Lung (tissue), 12 donors: Measurements from ENCODE around the gene CFAP61. TPM values are rescaled to one million over a fixed set of nuclear protein-coding genes. Genes with fewer than 3 reads are reported as not detected.

Experiments used
- ATAC-seq: fragments of 200-7000 bp; cut with Tn5 transposase; one replicate; pipeline ENCODE4 v1.9.1; 2020; ENCODE audit warnings: moderate number of reproducible peaks; ENCODE audit not compliant: insufficient read depth, low FRiP score
- DNase-seq, 3 donors: peaks; one replicate each; pipeline ENCODE4 v3.0.0-alpha.2; 2013 to 2017
- H3K27ac ChIP-seq, 2 donors: one replicate each; pipeline ENCODE4 v1.5.1; 2013; ENCODE audit warnings: mild to moderate bottlenecking in 2 of 2, moderate library complexity in 2 of 2, control low read depth in 1 of 2, inconsistent platforms in 1 of 2, low read depth in 1 of 2, low read length in 1 of 2
- H3K27me3 ChIP-seq, 3 donors: one replicate each; pipeline ENCODE4 v1.5.1; 2013; ENCODE audit warnings: low read length in 2 of 3; ENCODE audit not compliant: control insufficient read depth in 3 of 3, insufficient read depth in 3 of 3
- H3K36me3 ChIP-seq, 4 donors: one replicate each; pipeline ENCODE4 v1.5.1; 2013; ENCODE audit warnings: low read length in 4 of 4, mild to moderate bottlenecking in 1 of 4, moderate library complexity in 1 of 4; ENCODE audit not compliant: control insufficient read depth in 4 of 4, insufficient read depth in 4 of 4
- H3K4me1 ChIP-seq, 5 donors: one replicate each; pipeline ENCODE4 v1.5.1; 2013; ENCODE audit warnings: low read length in 5 of 5, mild to moderate bottlenecking in 2 of 5, moderate library complexity in 1 of 5; ENCODE audit not compliant: control insufficient read depth in 5 of 5, insufficient read depth in 5 of 5
- H3K4me3 ChIP-seq: one replicate; pipeline ENCODE4 v1.5.1; 2013; ENCODE audit warnings: mild to moderate bottlenecking, control low read depth, moderate library complexity
- H3K9ac ChIP-seq, 2 donors: one replicate each; pipeline ENCODE4 v1.5.1; 2013; ENCODE audit warnings: low read length in 2 of 2, control low read depth in 1 of 2; ENCODE audit not compliant: insufficient read depth in 1 of 2
- H3K9me3 ChIP-seq, 4 donors: one replicate each; pipeline ENCODE4 v1.5.1; 2013; ENCODE audit warnings: low read length in 3 of 4, mild to moderate bottlenecking in 1 of 4, moderate library complexity in 1 of 4; ENCODE audit not compliant: control insufficient read depth in 4 of 4, insufficient read depth in 3 of 4
- CTCF ChIP-seq: IDR thresholded peaks from 2 replicates; pipeline ENCODE4 v1.5.1; 2012; ENCODE audit warnings: mild to moderate bottlenecking; ENCODE audit errors: control extremely low read depth, extremely low read depth
- WGBS, 2 donors: extraction: QIAGEN DNeasy Blood & Tissue Kit; methylation state at CpG; one replicate each; pipeline ENCODE4 v1.1.7; 2013; 5-methylcytosine and 5-hydroxymethylcytosine counted together
- polyA plus RNA-seq, 2 donors: library from polyadenylated mRNA; stranded (reverse); fragments of 200-250 nt; gene quantifications; one replicate each; pipeline ENCODE4 v1.2.1, GENCODE V29; 2013
- total RNA-seq, 2 donors: library from RNA; depleted of rRNA in 1 of 2; stranded (reverse); fragments of >200 nt in 1 of 2; gene quantifications; one replicate each; pipeline ENCODE4 v1.2.1, GENCODE V29; 2014 to 2021
- donor health status: control.
- donor health status: control.
- donor health status: Bipolar disorder and iron deficiency.
- donor health status: healthy.
- donor health status: DM: yes; HTN: yes; CAD: no.

Gene CFAP61
- total and polyA plus RNA-seq, 4 donors, result 2.0 to 15.4 (median 6.5) TPM

GRCh38 chr20:20017844-20018185 lies 34.5 kb upstream of the CFAP61 start:
- TF ChIP-seq CTCF, result no peak
- Histone ChIP-seq H3K36me3 (peaks cover 0 to 13% (median 5%) of the 10 kb centered on the region in 4 donors), H3K27ac (peak overlapping the region; percentile 50 to 86), H3K9me3 (no peaks in the 10 kb centered on the region), H3K9ac (peak overlapping the region in 1 of 2 donors; percentile 88), H3K4me1 (peaks cover 10 to 26% (median 12%) of the 10 kb centered on the region in 5 donors), H3K27me3 (no peaks in the 10 kb centered on the region), H3K4me3 (peak overlapping the region; percentile 96)
- DNase-seq, result peak in 1 of 3 donors; percentile 6
- 5 to 8% methylated on average over 17 of the region's 17 CpGs for WGBS, 2 donors
- ATAC-seq, result no peak

GRCh38 chr20:20018366-20018765 lies 34.0 kb upstream of the CFAP61 start:
- WGBS, 2 donors, result 92% methylated on average over 8 of the region's 8 CpGs
- Histone ChIP-seq H3K9ac (peak overlapping the region in 1 of 2 donors; percentile 88), H3K4me3 (no peak overlapping the region), H3K4me1 (peaks cover 10 to 26% (median 12%) of the 10 kb centered on the region in 5 donors), H3K9me3 (no peaks in the 10 kb centered on the region), H3K27me3 (no peaks in the 10 kb centered on the region), H3K36me3 (peaks cover 2 to 13% (median 6%) of the 10 kb centered on the region in 4 donors), H3K27ac (no peak overlapping the region)
- no peak for DNase-seq
- TF ChIP-seq CTCF, result no peak
- ATAC-seq, result no peak

GRCh38 chr20:20019123-20019522 lies 33.2 kb upstream of the CFAP61 start:
- peaks cover 10 to 26% (median 12%) of the 10 kb centered on the region in 5 donors for H3K4me1 ChIP-seq
- no peak overlapping the region for H3K4me3 ChIP-seq
- ATAC-seq (no peak), DNase-seq (no peak)
- no peaks in the 10 kb centered on the region for H3K27me3 ChIP-seq
- no peak overlapping the region for H3K9ac ChIP-seq
- no peak for TF ChIP-seq CTCF
- no peaks in the 10 kb centered on the region for H3K9me3 ChIP-seq
- 73 to 85% methylated on average over 2 of the region's 2 CpGs for WGBS, 2 donors
- H3K36me3 ChIP-seq, result peaks cover 4 to 13% (median 7%) of the 10 kb centered on the region in 4 donors
- no peak overlapping the region for H3K27ac ChIP-seq

GRCh38 chr20:20020908-20021307 lies 31.4 kb upstream of the CFAP61 start:
- Histone ChIP-seq H3K36me3 (peaks cover 4 to 13% (median 10%) of the 10 kb centered on the region in 4 donors), H3K9me3 (no peaks in the 10 kb centered on the region), H3K27me3 (no peaks in the 10 kb centered on the region), H3K27ac (no peak overlapping the region), H3K4me3 (no peak overlapping the region), H3K9ac (no peak overlapping the region), H3K4me1 (peaks cover 10 to 25% (median 12%) of the 10 kb centered on the region in 5 donors)
- TF ChIP-seq CTCF, result no peak
- DNase-seq, result no peak
- no peak for ATAC-seq
- WGBS, 2 donors, result 46 to 73% methylated on average over 11 of the region's 11 CpGs
